ENCODE data around the gene RAB3IL1.

DNA sequence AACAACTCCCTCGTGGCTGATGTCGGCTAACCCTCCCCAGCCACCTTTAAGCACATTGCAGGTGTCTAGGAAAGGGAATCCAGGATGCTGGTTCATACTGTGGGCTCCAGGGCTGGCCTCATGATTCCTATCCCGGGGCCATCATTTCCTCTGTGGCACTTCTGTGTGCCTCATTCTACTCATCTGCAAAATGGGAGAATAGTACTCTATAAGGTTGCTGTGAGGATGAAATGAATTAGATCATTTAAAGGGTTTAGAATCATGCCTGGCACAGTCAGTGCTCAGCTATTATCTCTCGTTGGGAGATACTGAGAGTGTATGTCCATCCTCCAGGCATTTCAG lies 21.7 kb downstream of the RAB3IL1 start:
- no peak for TF ChIP-seq CTCF (IDR thresholded peaks at IDR 0.05 in 2 of 3, conservative IDR thresholded peaks at IDR 0.05 in 1 of 3; ENCODE audit: borderline replicate concordance in 1 of 3, insufficient read depth in 1 of 3, low read depth in 2 of 3, low read length in 2 of 3)
- TF ChIP-seq EZH2phosphoT487 (IDR thresholded peaks at IDR 0.05; ENCODE audit: borderline replicate concordance), result no peak

Data from HCT116 (cell line).